Measurements from ENCODE around the gene GRK3. TPM values are rescaled to one million over a fixed set of nuclear protein-coding genes. Genes with fewer than 3 reads are reported as not detected.

Gene GRK3
- total and polyA plus RNA-seq, 2 donors (not counting 3 experiments of a cell fraction or from before 2014, with no cell fraction given): 0.68 to 4.4 TPM

DNA sequence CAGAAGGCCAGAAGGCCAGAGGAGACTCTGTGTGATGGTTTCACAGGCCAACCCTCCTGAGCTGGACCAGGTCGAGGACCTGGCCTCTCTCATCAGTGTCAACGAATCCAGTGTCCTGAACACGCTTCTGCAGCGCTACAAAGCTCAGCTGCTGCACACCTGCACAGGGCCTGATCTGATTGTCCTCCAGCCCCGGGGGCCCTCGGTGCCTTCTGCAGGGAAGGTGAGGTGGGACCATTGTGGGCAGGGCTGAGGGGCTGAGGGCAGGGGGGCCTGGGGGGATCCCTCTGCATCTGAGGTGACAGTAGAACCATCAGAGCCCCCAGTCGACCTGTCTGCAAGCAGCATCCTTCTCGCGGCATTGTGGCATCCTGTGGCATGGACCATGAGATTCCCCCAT is 207.8 kb downstream of the GRK3 start:
- dilution Hi-C loops (cut with MboI; ENCODE audit: extremely low pct_ligation_motif_present, low sequenced_read_pairs): no loop called here
- POLR2A ChIA-PET: no interaction called here

DNA sequence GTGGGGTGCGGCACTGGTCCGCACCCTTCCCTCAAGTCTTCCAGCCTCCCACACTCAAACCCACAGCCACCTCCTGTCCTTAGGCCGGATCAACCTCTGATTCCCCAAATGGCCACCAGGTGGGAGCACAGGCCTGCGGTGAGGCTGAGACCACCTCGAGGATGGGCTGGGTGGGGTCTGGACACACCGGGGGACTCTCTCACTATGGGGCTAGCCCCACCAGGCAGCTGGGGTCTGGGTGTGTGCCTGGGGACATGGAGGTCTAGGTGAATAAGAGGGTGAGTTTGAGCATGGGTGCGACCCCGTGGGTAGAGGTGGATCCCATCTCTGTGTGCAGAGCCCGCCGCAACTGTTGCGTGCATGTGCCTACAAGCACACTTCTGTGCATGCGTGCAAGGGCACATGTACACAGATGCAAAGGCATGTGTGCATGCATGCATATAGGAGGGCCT is 210.1 kb downstream of the GRK3 start:
- POLR2A ChIA-PET: no interaction called here
- dilution Hi-C loops (cut with MboI; ENCODE audit: extremely low pct_ligation_motif_present, low sequenced_read_pairs) (no loop called here), intact Hi-C loops (cut with micrococcal nuclease) (loop anchor here (1.0 to 5.0 kb wide), 6 partner anchors 72 to 557 kb away; partner anchors contain the start of gene GRK3)
- no peak overlapping the region for H3K9ac ChIP-seq (replicated peaks; ENCODE audit: extremely low read depth, insufficient read depth, low read length)
- H2AFZ ChIP-seq (ENCODE audit: low read depth, low read length): no peak overlapping the region
- FAIRE-seq (no peak), DNase-seq (ENCODE audit: low read depth, low spot score) (no peak)
- TF ChIP-seq FOS (IDR thresholded peaks at IDR 0.05; ENCODE audit: borderline replicate concordance, insufficient read depth, low read length) (no peak), GATA2 (IDR thresholded peaks at IDR 0.05; ENCODE audit: insufficient read depth, insufficient read length, low read depth, low read length) (no peak), POLR2A (IDR thresholded peaks at IDR 0.05; ENCODE audit: low read depth, low read length) (no peak), EZH2 (IDR thresholded peaks at IDR 0.05; ENCODE audit: borderline replicate concordance, low read depth, low read length, severe bottlenecking) (no peak), MYC (IDR thresholded peaks at IDR 0.05; ENCODE audit: low read depth, low read length) (no peak)
- TF ChIP-seq, protein P1, sequence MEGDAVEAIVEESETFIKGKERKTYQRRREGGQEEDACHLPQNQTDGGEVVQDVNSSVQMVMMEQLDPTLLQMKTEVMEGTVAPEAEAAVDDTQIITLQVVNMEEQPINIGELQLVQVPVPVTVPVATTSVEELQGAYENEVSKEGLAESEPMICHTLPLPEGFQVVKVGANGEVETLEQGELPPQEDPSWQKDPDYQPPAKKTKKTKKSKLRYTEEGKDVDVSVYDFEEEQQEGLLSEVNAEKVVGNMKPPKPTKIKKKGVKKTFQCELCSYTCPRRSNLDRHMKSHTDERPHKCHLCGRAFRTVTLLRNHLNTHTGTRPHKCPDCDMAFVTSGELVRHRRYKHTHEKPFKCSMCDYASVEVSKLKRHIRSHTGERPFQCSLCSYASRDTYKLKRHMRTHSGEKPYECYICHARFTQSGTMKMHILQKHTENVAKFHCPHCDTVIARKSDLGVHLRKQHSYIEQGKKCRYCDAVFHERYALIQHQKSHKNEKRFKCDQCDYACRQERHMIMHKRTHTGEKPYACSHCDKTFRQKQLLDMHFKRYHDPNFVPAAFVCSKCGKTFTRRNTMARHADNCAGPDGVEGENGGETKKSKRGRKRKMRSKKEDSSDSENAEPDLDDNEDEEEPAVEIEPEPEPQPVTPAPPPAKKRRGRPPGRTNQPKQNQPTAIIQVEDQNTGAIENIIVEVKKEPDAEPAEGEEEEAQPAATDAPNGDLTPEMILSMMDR (IDR thresholded peaks at IDR 0.05; ENCODE audit: extremely low read depth in 1 of 2, insufficient read depth in 1 of 2, low read depth in 1 of 2, low read length in 2 of 2): peak; percentile 34 to 52
- TF ChIP-seq, protein P2, sequence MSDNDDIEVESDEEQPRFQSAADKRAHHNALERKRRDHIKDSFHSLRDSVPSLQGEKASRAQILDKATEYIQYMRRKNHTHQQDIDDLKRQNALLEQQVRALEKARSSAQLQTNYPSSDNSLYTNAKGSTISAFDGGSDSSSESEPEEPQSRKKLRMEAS (IDR thresholded peaks at IDR 0.05; ENCODE audit: insufficient read depth, insufficient read length): no peak
- H3K4me2 ChIP-seq (ENCODE audit: insufficient read depth, low read length): no peak overlapping the region
- BruUV-seq (replicated peaks): no TSS peak
- no peaks in the 10 kb centered on the region for H3K36me3 ChIP-seq (ENCODE audit: control insufficient read depth in 2 of 2, extremely low read depth in 1 of 2, insufficient read depth in 2 of 2, low read length in 2 of 2)
- no peaks in the 10 kb centered on the region for H3K9me1 ChIP-seq (replicated peaks; ENCODE audit: control insufficient read depth, extremely low read depth, insufficient read depth, low read length)
- H3K79me2 ChIP-seq (ENCODE audit: control insufficient read depth, insufficient read depth, low read length): no peaks in the 10 kb centered on the region
- no peaks in the 10 kb centered on the region for H4K20me1 ChIP-seq (replicated peaks; ENCODE audit: control insufficient read depth, extremely low read depth, insufficient read depth, low read length)
- CTCF ChIA-PET: interaction anchor here (2.0 to 5.7 kb wide), 4 partner anchors 12 to 558 kb away, joined by 6 to 159 read pairs (median 44); no protein-coding TSS in a partner anchor
- H3K9me3 ChIP-seq (replicated peaks; ENCODE audit: control insufficient read depth, insufficient read depth, low read length): no peaks in the 10 kb centered on the region
- H3K4me1 ChIP-seq (ENCODE audit: control insufficient read depth, extremely low read depth, insufficient read depth, low read length): no peaks in the 10 kb centered on the region
- H3K4me3 ChIP-seq (replicated peaks in 1 of 3; ENCODE audit: insufficient read depth in 1 of 3, low read depth in 1 of 3, low read length in 3 of 3): no peak overlapping the region
- H3K27me3 ChIP-seq (ENCODE audit: control insufficient read depth in 2 of 2, insufficient read depth in 2 of 2, low read length in 2 of 2): no peaks in the 10 kb centered on the region
- H3K27ac ChIP-seq (ENCODE audit: insufficient read depth, low read depth, low read length): no peak overlapping the region

More for the DNA sequence above, 207.8 kb downstream of the GRK3 start:
- H3K4me3 ChIP-seq (replicated peaks in 1 of 3; ENCODE audit: insufficient read depth in 1 of 3, low read depth in 1 of 3, low read length in 3 of 3): no peak overlapping the region
- H3K27ac ChIP-seq (ENCODE audit: insufficient read depth, low read depth, low read length): no peak overlapping the region
- no peaks in the 10 kb centered on the region for H3K9me3 ChIP-seq (replicated peaks; ENCODE audit: control insufficient read depth, insufficient read depth, low read length)
- BruUV-seq (replicated peaks): no TSS peak
- TF ChIP-seq GATA2 (IDR thresholded peaks at IDR 0.05; ENCODE audit: insufficient read depth, insufficient read length, low read depth, low read length) (no peak), MYC (IDR thresholded peaks at IDR 0.05; ENCODE audit: low read depth, low read length) (no peak), POLR2AphosphoS5 (IDR thresholded peaks at IDR 0.05; ENCODE audit: insufficient read depth, low read depth, low read length) (no peak), JUN (IDR thresholded peaks at IDR 0.05; ENCODE audit: borderline replicate concordance, insufficient read depth, insufficient read length, low read depth) (no peak)
- TF ChIP-seq, protein P2 (IDR thresholded peaks at IDR 0.05; ENCODE audit: insufficient read depth, insufficient read length): no peak
- H3K36me3 ChIP-seq (ENCODE audit: control insufficient read depth in 2 of 2, extremely low read depth in 1 of 2, insufficient read depth in 2 of 2, low read length in 2 of 2): no peaks in the 10 kb centered on the region
- H3K4me1 ChIP-seq (ENCODE audit: control insufficient read depth, extremely low read depth, insufficient read depth, low read length): no peaks in the 10 kb centered on the region
- H2AFZ ChIP-seq (ENCODE audit: low read depth, low read length): no peak overlapping the region
- H3K79me2 ChIP-seq (ENCODE audit: control insufficient read depth, insufficient read depth, low read length): no peaks in the 10 kb centered on the region
- intact Hi-C loops (cut with micrococcal nuclease): loop anchor here (5.0 kb wide), 4 partner anchors 210 to 535 kb away; partner anchors contain the start of gene GRK3
- H3K4me2 ChIP-seq (ENCODE audit: insufficient read depth, low read length): no peak overlapping the region
- CTCF ChIA-PET: interaction anchor here (0.7 to 5.7 kb wide), 52 partner anchors 10 to 1004 kb away, joined by 3 to 159 read pairs (median 4); partner anchors contain the start of gene GRK3
- H3K9ac ChIP-seq (replicated peaks; ENCODE audit: extremely low read depth, insufficient read depth, low read length): no peak overlapping the region
- H3K9me1 ChIP-seq (replicated peaks; ENCODE audit: control insufficient read depth, extremely low read depth, insufficient read depth, low read length): no peaks in the 10 kb centered on the region
- no peaks in the 10 kb centered on the region for H3K27me3 ChIP-seq (ENCODE audit: control insufficient read depth in 2 of 2, insufficient read depth in 2 of 2, low read length in 2 of 2)
- H4K20me1 ChIP-seq (replicated peaks; ENCODE audit: control insufficient read depth, extremely low read depth, insufficient read depth, low read length): no peaks in the 10 kb centered on the region
- DNase-seq (ENCODE audit: low read depth, low spot score) (no peak), FAIRE-seq (no peak)
